ENCODE measurements around the gene TEDC1.
A peak's percentile ranks its signal among the peaks of the same experiment; 100 is the strongest.

TEDC1 gene

DNA sequence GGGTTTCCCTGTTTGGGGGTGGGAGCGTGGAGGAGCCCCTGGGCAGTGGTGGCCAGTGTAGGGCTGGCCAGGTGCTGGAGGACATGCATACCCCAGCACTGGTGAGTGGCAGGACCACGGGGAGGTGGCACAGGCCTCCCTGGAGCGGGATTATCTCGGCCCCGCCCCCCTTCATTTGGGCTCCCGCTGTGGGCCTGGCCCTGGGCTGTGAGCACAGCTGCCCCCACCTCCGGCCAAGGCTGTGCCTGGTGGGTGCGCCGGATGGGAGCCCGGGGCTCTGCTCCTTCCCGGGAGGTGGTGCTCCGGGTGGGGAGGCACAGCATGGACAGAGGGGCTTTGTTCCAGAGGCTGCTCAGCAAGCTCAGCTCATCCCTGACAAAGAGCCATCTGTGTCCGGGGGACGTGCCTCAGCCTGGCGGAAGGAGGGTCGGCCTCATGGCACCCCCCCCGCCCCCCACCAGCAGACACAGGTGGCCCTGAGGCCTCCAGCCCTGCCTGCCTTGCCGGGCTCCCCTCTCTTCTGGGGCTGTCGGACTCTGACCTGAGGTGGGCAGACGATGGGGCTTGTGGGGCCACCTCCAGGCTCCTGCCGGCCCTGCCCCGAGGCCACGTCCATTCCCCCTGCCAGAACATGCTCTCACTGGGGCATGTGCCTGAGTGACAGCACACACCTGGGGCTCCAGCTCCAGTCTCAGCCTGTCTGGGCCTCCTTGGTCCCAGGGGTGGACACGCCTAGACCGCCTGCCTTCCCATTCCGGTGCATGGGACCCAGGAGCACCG, 8.4 kb downstream of the TEDC1 start:
- no peak for DNase-seq

DNA sequence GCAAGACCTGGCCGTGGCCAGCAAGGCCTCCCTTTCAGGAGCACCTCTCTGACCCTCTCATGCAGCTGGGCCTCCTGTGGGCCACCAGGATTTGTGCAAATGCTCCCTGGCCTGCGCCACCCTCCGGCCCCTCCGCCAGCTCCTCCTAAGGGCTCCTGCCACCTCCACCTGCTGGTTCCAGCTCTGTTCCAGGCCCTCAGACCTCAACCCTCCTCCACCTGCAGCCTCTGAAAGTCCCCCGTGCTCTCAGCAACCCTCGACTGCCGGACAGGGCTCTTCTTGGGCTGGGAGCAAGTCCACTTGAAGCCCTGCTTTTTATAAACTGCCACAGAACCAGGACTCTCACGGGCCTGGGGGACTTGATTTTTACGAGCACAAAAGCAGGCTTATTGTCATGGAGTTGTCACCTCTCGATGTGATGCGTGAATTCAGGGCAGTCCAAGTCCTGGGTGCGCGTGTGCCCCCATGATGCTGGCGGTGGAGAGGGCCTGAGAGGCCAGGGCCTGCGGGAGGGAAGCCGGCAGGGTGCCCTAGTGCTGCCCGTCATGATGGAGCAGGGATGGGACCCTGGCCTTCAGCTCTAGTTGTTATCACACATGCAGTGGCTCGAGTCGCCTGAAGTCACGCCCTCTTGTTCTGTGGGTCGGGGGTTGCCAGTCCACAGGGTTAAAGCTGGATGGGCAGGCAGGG, 9.1 kb downstream of the TEDC1 start:
- no peak for DNase-seq

DNA sequence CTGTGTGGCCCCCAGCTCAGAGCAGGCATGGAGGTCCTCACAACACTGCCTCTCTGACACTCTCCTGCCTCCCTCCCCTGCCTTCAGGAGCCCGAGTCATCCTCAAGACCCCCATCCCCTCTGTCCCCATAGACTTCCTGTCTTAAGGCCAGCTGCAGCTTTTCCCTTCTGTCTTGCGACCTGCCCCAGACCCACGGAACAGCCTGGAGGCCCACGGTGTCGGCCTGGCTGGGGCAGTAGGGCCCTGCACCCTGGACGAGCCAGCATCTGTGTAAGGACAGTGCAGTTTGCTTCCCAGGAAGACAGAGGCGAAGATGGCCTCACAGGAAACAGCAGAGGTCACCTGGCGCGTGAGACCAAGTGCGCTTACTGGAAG, 9.7 kb downstream of the TEDC1 start:
- DNase-seq = no peak

DNA sequence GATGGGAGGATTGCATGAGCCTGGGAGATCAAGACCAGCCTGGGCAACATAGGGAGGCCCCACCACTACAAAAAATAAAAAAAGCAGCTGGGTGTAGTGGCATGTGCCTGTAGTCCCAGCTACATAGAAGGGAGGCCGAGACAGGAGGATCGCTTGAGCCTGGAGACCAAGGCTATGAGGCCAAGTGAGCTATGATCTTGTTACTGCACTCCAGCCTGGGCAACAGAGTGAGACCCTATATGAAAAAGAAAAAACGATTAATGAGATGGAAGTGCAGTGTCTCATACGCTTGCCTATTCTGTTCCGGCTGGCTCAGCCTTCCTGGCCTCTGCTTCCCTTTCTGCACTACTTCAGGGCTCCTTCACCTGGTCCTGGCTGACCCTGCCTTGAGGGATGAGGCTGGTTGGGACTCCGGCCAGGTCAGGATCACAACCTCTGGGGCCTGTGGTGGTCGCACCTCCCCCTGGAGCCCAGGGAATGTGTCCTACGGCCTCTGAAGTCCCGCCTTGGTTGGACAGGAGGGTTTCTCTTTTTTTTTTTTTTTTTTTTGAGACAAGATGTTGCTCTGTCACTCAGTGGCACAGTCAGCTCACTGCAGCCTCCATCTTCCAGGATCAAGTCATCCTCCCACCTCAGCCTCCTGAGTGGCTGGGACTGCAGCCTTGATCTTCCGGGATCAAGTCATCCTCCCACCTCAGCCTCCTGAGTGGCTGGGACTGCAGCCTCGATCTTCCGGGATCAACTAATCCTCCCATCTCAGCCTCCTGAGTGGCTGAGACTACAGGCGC, 10.7 kb downstream of the TEDC1 start:
- no peak for DNase-seq

DNA sequence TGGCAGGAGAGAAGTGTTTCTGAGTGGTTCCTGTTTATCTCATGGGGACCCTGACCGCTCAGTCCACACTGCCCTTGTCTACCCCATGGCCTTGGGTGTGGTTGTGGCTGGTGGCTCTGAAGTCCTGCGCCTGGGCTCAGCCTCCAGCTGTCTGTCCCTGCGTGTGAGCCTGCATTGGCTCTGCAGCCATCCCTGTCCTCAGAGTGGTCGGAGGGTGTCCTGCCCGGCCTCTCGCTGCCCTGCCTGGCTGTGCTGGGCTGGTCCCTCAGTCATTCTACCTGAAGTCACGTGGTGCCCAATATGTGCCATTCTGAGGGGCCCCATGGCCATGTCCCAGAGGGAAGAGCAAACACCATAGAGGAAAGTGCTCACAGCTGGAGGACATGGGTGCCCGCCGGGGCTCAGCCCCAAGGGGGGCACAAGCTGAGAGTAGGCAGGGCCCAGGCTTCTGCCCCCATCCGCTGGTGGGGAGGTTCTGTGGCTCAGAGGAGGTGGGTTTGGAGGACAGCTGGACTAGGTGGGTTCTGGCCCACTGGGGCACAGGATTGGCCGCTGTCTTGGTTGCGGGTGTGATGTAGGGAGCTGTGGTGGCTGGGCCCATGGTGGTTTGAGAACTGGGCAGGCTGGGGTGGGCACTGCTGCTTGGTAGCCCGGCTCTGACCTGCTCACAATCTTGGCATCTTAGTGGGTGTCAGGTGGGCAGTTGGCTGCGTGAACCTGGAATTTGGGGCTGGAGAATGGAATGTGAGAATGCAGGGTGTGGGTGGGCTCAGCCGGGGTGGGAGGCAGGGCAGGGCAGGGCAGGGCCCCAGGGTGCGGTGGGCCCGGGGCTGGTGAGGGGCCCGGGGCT, 11.6 kb downstream of the TEDC1 start:
- DNase-seq = no peak

DNA sequence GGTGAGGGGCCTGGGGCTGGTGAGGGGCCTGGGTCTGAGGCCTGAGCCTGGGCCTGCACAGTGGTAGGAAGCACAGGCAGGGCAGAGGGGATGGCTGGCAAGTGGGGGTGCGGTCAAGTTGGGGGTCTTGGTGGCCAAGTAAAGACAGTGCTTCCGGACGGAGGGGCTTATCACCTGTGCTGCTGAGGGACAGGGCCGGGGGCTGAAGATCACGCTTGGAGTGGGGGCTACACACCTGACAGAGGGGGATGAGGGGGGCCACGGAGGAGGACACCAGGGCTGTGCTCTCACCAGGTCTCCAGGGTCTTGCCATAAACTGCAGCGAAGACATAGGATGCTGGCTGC, 12.2 kb downstream of the TEDC1 start:
- no peak for DNase-seq

DNA sequence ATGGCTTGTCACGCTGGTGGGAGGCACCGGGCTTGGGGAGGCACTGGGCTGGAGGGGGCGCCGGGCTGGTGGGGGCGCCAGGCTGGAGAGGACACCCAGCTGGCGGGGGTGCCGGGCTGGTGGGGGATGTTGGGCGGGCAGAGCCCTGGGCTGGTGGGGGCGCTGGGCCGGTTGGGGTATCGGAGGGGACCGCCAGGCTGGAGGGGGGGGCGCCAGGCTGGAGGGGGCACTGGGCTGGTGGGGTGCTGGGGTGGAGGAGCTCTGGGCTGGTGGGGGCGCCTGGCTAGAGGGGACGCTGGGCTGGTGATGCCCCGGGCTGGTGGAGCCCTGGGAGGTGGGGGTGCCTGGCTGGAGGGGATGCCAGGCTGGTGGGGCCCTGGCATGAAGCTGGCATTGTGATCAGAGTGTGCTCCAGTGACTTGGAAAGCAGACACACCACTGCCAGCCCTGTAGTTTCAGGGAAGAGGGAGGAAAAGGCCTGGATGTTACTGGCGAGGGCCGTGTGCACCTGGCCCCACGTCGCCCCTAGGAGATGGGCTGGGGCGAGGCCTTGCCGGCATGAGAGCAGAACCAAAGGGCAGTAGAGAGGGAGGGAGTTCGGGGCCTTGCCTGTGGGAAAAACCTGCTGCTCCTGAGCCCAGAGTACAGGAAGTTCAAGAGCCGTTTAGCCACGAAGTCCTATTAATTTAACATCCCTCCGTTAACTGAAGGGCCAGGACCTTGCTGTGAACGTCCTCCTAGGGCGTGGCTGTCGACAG, 13.1 kb downstream of the TEDC1 start:
- no peak for DNase-seq

DNA sequence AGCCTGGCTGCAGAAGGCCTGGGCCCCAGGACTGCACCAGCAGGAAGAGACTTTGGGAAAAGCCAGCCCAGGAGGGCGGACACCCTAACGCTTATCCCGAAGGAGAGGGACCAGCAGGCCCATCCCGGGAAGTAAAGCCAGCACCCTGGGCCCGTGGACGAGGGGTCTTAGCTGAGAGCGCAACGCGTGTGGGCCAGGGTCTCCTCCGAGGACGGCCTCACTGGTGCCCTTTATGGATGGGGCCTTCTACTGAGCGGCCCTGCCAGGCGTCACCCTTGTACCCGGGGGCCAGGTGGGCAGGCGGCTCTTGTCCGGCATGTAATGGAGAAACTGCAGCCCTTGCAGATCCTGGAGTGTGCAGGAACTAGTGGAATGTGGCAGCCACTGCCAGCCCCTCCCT, 14.1 kb downstream of the TEDC1 start:
- no peak for DNase-seq

DNA sequence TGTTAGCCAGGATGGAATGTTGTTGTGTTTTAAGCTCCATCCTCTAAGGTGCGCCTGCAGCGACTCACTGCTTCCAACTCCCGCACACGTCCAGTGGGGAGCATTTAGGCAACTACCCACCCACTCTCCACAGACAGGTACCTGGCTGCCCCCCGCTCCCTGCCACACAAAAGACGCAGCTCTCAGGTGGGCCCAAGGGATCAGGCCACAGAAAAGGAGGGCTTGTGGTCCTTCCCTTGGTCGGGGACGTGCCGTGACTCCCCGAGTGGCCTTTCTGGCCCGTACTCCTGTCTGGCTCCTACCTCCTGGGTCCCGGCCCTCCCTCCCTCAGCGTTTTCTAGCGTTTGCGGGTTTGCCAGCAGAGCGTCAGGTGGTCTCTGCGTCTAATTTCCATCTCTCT, 16.2 kb downstream of the TEDC1 start:
- no peak for DNase-seq

DNA sequence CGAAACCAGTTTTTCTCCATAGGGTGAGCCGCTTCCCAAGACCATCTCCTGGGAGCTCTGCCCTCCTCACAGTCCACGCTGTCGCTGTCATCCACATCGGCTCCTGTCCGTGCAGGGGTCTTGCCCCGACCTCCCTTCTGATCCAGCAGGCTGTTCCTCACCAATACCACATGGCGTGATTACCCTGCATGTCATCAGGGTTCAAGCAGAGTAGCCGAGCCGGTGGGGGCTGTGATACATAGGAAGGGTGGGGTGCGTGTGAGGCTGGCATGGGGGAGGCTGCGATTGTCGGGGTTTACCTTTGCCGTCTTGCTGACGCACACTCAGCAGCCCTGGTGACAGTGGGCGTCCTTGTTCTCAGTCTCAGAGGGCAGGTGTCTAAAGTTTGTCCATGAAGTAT, 17.0 kb downstream of the TEDC1 start:
- no peak for DNase-seq

DNA sequence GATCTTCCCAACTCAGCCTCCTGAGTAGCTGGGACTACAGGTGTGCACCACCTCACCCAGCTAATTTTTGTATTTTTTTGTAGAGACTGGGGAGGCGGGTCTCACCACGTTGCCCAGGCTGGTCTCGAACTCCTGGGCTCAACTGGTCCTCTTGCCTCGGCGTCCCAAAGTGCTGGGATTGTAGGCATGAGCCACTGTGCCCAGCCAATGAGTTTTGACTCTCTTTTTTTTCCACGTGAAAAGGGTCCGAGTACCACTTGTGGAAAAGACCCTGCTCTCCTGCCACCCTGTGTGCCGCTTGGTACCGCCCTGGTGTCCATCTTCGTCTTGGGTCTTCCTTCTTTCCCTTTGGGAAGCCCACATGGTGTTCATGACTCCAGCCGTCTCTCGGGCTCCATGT, 17.6 kb downstream of the TEDC1 start:
- no peak for DNase-seq

DNA sequence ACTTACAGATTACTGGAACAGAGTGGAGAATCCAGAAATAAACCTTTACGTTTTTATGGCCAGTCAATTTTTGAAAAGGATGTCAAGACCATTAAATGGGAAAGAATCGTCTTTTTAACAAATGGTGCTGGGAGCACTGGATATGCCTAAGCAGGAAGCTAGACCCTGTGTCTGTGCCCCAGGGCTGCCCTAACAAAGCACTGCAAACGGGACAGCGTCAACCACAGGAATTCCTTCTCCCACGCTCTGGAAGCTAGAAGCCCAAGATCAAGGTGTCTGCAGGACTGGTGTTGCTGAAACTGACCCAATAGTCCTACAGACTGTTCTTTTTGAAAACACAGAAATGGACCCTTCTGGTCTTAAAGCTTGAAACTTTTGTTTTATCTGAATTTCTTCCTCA, 26.1 kb downstream of the TEDC1 start:
- DNase-seq = no peak

DNA sequence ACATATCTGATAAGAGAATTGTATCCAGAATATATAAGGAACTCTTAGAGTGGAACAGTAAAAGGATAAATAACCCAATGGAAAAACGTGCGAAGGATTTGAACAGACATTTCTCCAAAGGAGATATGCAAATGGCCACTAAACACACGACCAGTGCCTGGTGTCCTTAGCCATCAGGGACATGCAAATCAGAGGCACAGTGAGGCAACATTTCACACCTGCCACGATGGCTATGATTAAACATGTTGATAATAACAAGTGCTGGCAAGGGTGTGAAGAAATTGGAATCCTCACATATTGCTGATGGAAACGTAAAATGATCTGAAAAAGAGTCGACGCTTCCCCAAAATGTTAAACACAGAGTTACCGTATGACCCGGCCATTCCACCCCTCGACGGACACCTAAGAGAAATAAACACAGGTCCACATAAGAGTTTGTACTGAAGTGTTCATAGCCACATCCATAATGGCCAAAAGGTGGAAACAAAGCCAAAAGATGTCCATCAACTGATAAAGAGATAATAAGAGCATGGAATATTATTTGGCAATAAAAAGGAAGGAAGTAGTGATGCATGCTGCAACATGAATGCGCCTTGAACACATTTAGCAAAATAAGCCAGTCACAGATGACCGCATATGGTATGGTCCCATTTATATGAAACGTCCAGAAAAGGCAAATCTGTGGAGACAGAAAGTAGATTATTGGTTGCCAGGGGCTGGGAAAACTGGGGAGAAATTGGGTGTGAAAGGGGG, 29.1 kb downstream of the TEDC1 start:
- no peak for DNase-seq

DNA sequence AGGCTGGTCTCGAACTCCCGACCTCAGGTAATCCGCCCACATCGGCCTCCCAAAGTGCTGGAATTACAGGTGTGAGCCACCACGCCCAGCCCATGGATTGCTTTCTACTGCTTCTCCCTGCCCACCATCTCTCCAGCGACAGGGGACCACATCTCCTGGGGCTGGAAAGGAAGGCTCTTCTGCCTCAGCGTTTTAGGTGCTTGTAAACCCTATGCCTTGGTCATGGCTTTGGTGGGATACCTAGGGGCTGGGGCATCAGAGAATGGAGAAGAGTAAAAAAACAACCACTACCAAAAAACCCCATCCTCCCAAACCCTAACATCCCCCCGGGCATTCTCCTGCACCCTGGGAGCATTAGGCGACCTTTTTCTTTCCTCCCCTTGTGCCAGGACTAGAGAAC, 34.3 kb downstream of the TEDC1 start:
- DNase-seq = no peak

DNA sequence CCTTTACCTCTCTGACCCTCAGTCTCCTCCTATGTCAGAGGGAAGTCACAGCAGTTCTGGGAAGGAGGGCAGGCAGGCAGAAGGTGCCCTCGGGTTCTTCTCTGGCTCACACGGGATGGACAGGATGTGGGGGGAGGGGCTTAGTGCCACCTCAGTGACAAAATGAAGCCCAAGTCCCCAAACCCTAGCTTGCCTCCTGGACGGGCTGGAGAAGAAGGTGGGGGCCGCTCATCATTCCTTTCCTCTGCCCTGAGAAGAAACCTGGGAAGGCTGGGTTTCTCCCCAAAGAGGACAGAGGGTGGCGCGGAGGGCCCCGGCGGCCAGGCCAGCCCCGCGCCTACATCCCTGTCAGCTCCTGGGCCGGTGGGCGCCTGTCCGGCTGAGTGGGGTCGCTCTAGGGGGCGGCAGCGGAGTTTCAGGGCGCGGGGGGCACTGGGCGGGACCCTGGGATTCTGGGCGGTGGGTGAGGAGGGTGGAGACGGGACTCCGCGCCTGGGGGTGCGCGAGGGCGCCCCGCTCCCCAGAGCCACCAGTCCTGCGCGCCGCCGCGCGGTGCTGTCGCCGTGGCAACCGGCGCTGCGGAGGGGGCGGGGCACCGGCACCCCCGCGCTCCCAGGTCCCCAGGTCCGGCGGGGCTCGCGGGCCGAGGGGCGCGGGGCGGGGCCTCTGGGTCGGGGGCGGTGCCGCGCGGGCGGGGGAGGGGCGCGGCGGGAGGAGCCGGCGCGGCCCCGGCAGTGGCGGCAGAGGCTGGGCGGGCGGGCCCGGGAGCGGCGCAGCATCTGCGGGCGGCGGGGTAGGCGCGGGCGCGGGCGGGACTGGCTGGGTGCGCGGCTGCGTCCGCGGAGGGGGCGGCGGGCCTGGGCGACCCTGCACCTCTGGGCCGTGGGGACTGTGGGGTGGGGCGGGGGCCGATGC, 35.1 kb downstream of the TEDC1 start, which contains the start of gene TMEM121:
Gene TMEM121, plus strand, starts transcription at position 723 of the 915 bp plus-strand sequence. CDS start 2,252 bp downstream, outside the sequence.
- DNase-seq = peak; percentile 45

DNA sequence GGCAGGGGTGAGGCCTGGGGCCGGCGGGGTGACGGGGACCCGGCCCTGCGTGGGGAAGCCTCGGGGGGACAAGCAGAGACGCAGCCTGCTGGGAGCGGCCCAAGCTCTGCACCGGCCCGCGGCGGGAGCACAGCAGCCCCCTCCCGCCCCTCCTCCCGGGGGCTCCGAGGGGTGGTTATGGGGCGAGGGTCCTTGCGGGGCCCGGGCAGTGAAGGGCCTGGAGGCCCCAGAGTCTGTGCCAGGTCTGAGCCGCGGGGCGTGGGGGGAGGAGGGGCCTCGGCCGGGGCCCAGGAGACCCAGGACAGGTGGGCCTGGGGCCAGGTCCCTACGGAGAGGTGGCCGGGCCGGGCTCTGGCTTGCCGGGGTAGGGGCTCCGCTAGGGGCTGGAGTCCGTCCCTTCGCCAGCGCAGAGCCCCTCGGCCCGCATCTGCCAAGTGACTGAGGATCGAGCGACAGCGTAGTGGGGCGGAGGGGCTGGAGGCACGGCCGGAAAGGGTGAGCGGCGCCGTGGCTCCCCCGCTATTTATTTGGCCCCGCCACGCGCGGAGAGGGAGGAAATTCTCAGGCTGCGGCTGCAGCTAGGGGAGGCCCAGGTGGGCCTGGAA, 35.8 kb downstream of the TEDC1 start:
- no peak for DNase-seq

DNA sequence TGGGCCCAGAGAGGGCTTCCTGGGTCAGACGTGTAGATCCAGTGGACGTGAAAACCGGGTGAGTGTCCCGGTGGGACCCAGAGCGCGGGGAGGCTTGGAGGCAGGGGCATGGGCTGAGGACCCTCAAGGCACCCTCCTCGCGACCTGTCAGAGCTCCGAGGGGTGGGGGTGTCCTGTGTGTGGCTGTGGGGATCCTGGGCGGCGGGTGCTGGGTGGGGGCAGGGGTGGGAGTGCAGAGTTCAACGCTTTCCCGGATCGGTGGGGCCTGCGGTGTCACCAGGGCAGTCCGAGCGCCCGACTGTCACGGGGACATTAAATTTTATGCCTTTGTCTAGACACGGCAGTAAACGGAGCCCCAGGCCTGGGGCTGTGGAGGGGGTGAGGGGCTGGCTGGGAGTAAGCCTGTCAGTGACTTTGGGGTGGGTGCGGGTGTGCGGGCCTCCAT, 36.4 kb downstream of the TEDC1 start:
- no peak for DNase-seq

DNA sequence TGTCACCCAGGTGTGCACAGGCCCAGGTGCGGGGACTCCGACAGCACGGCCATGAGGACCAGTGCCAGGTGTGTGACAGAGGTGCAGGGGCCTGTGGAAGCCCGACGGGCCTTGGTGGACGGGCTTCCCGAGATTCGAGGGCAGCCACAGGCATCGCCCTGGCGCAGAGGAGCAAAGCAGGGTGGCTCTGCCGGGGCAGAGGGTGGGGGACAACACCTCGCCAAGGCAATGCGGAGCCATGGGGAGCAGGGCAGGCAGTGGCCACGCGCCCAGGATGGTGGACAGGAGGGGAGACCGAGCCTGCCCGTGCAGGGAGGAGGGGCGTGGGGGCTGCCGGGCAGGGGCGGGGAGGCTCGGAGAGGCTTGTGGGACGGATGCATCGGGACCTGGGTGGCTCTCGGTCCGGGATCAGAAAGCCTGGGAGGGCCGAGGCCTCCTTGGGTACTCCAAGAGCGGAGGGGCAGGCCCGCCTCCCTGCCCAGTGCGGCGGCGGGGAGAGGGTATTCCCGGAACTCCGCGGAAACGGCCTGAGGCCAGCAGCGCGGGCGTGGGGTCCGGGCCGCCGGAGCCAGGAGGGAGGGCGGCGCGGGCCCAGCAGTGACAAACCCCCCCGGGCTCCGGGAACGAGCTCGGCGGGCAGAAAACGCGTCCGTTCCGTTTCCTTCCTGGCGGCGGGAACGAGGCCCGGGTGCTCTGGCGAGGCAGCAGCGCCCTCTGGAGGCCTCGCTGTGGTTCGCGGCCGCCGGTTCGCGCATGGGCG, 37.0 kb downstream of the TEDC1 start:
- DNase-seq = peak; percentile 83

All from stimulated activated CD4-positive, alpha-beta T cell treated with anti-CD3 and anti-CD28 coated beads, Interleukin-4, amount 100 ng/mL, for 1 hour (primary cell).